GM21526 (cell line): ENCODE data around the gene MSRB1.
"Not testable (repeated sequence)": the region's sequence is repeated elsewhere in the genome, so short reads cannot be mapped to it uniquely, and the experiment has no call there.

Source experiments
- ATAC-seq: cut with Tn5 transposase; IDR thresholded peaks from one replicate; pipeline ENCODE4 v1.9.1; 2021; ENCODE audit warnings: moderate library complexity; ENCODE audit not compliant: unreplicated experiment, low FRiP score

MSRB1 gene

DNA sequence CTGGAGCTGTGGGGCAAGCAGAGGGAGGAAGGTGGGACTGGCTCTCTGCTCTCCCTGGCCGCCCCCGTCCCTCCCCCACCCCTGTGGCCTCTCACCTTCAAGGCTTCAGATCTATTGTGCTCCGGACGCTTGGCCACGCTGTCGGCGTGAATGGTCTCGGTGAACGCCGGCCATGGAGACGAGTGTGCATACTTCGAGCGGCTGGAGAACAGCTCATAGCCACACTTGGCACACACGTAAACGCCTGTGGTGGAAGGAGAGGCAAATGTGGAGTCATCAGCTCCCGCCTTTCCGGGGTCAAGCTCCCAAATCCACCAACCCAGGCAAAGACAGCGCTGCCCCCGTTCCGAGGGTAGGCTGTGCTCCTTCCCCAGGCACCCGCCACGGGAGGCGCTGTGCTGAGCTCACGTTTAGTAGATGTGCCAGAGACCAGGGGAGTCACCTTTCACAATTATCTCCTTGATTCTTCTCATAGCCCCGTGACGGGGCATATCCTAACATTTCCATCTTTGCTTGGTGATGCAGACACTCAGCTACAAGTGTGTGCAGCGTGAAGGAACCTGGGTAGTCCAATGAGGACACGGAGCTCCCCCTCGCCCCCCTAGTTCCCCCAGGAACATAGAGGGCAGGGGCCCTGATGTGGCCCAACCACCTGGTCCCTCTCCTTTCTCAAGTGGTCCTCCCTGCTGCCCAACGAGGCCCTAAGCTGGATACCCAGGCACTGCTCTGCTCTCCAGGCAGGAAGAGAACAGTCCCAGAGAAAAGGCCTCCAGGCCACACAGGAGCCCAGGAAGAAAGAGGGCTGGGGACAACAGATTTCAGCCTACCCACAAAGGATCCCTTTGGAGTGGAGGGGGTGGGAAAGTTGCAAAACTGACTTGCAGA lies 1.6 kb downstream of the MSRB1 start:
- no peak for ATAC-seq

DNA sequence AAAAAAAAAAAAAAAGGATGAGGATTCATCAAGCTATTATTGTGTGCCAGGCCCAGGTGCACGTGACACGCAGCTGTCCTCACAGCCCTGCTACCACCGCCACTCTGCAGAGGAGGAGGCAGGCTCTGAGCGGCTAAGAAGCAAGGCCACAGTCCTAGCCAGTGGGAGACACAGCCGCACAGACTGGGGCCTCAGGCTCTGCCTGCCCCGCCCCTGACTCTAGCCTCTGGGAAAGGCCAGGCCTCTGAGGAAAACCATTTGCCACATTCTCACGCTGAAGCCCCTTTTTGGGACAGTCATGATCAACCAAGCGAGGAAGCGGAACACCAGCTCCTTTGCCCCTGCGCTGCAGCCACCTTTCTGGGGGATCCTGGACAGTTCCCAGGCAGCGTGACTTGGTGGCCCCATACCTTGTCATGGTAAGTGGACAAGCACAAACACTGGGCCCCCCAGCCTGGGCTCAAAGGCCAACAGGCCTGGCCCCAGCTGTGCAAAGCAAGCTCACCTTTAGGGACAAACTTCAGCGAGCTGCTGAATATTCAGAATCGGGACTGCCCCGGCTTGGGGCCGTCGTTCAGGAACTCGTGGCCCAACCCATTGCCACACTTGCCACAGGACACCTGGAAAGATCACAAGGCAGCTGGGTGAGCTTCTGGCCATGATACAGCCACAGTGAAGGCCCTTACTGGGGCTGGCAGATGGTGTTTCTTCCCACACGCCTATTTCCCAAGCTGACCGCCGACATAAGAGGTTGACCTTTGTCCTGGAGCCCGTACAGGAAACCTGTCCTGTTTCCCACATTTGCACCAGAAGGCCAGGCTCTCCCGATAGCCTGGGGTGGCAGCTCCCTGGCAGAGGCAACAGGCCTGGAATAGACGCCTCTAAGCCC lies 2.5 kb downstream of the MSRB1 start:
- no peak for ATAC-seq

DNA sequence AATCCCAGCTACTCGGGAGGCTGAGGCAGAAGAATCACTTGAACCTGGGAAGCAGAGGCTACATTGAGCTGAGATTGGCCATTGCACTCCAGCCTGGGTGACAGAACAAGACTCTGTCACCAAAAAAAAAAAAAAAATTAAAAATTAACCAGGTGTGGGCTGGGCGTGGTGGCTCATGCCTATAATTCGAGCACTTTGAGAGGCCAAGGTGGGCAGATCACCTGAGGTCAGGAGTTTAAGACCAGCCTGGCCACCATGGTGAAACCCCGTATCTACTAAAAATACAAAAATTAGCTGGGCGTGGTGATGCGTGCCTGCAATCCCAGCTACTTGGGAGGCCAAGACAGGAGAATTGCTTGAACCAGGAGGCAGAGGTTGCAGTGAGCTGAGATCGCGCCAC lies 3.2 kb downstream of the MSRB1 start:
- not testable (repeated sequence) for ATAC-seq

DNA sequence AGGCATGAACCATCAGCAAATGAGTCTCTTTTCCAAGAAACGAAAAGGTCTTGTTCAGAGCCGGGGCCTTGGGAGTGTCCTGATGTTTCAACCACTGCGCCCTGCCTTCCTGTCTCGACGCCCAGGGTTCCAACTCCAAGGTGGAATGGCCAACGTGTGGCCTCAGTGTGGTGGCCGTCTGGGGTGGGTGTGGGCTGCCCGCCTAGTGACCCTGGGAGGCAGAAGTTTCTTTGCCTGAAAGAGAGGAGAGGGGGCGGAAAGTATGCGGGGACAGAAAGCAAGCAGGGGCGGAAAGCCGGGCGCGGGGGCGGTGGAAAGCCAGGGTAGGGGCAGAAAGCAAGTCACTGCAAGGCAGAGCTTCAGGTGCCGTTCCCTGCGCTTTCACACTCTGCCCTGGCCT lies 4.1 kb downstream of the MSRB1 start:
- no peak for ATAC-seq

DNA sequence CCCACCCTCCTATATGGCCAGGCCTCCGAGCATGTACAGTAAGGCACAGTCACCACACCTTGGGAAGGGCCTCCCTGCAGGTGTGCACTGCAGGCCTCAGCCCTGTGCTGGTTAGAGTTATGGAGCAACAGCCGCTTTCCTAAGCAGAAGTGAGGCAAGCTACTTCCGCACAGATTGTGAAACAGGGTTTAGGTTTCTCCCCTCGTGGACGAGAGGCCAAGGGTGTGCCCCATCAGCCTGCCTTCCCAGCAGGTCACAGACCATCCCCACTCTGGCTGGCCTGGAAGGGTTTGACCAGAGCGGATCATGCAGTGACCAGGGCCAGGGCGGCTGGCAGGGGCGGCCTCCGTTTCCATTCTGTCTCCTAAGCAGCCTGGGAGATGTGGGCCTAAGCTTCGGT lies 4.7 kb downstream of the MSRB1 start:
- no peak for ATAC-seq

DNA sequence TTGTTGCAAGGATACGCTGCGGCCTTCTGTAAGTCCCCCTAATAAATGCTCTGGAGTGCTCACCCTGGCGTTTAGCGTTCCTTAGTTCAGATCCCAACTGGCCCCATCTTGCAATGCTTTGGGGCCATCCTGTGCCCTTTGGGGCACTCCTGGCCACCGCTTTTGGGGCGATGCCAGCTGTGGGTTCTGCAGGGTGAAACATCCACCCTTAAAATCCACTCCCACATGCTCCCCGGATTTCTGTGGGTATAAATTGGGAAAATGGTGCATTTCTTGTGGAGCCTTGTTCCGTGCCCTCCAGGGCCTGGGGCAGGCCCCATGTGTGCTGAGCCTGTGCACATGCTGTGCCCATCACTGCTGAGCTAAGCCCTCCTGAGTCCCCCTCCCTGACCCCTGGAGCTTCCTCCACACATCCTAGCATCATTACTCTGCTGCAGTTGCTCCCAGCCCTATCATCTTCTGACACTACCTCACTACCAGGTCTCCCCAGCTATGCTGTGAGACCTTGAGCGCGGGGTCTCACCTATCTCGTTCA lies 6.0 kb downstream of the MSRB1 start:
- ATAC-seq: no peak

DNA sequence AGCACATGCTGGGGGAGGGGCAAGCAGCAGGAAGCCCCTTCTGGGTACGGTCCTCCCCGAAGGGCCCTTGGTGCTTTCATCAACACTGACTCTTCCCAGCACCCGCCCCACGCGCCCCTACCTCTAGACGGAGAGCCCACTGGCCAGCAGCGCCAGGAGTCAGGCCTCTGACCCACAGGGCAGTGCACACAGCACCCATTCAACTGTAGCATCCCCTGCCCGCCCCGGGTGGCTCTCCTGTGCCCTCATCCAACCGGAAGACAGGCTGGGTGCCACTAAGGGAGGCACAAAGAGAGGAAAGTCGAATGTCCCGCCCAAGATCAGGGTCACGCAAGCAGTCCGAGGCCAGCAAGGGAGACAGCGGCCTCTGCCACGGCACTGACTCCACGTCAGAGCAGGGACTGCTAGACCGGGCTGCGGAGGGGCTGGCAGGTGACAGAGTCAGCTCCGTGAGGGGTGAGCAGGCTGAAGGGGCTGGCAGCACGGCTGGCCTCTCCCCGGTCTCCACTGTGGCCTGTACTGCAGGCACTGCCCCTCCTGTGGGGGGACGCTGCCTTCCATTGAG lies 9.8 kb downstream of the MSRB1 start:
- ATAC-seq: no peak

DNA sequence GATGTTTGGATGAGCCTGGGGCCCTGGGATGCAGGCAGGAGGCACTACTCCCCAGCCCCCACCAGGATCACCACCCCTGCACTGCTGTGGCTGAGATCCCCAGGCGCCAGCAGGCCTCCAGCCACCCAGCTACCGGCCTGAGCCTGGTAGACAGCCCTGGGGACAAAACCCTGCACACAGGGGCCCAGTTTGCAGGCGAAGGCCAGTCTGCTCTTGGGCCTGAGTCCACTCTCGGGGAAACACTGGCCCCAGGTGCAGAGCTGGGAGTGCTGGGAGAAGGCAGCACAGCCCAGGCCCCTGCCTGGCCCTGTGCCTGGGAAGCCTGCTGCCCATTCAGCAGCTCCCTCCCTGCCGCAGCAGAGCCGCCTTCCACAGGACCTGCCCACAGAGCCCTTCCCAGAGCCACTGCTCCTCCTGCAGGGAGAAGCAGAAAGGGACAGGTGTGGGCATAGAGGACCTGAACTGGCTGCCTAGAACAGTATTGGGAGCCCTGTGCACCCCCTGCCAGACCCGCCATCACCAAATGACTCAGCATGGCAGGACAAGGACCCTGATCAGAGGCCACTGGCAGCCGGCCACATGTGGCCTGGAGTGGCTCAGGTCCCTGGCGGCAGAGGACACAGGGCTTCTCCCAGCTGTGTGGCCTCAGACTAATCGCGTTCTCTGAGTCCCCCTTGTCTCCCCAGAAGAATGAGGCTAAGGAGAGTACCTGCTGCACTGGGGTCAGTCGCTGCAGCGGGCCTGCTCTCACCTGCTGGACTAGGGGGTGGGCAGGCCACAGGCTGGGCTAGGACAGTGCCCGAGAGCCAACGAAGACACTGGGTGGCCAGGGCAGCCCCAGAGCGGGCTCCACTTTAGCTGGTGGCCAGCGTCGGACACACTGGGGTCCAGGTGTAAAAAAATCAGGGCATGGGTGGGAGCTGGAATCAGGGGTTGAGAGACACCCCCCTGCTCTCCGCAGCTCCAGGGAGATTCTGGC lies 10.7 kb downstream of the MSRB1 start:
- no peak for ATAC-seq

DNA sequence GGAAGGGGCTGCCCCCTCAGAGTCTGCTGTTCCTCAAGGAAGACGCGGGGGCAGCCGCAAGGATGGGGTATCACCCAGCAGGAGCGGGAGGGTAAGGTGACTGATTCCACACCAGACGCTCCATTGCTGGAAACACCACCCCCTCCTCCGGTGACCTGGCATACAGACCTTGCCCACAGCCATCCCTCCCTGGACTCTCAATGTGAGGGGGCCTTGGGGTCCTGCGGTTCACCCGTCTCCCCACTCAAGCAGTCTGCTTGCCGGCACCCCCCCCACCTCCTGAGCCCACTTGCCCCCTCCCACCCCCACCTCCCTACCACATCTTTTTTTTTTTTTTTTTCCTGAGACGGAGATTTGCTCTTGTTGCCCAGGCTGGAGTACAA lies 12.7 kb downstream of the MSRB1 start:
- no peak for ATAC-seq

DNA sequence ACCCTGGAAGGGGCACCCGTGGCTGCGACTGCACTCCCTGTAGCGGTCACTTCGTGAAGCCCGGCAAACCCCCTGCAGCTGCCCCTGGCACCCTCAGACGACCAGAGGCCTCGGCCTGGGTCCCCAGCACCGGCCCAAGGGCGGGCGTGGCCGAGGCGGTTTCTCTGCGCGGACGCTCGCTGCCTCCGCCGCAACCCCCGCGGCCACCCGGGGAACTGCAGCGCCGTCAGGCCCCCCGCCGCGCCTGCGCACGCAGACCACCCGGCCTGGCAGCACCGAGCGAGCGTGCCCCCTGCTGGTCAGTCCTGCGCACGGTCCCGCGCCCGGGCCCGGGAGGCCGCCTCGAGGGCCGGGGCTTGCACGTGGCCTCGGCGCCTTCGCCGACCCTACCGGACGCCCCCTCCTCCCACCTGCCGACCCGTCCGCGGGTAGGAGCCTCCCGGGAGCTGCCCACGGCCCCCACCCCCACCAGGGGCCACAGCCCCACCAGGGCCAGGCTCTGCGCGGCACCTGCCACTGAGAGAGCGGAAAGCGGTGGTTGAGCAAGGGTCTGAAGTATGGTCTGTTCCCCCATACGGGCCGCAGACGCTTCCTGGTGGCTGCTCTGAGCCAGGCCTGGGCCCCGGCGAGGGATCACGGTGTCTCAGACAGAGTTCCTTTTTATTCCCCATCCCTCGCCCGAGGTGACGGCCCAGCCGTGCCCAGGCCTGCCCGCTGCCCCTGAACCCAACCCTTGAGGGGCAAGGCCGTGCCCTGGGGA lies 13.2 kb downstream of the MSRB1 start:
- peak; percentile 78 for ATAC-seq

DNA sequence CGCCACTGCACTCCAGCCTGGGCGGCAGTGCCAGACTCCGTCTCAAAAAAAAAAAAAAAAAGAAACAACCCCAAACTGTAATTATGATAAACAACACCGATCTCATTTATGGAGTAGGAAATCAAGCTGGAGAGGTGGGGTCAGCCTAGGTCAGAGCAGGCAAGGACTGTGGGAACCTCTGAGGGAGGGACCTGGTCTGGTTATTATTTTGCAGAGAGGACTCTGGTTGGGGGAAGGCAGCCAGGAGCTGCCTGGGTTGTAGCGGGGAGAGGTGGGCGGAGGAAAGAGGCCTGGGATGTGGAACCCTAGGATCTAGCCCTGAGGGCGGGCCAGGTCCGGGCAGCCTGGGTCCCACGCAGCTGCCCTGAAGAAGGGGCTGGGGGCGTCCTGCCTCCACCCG lies 13.9 kb downstream of the MSRB1 start:
- no peak for ATAC-seq

DNA sequence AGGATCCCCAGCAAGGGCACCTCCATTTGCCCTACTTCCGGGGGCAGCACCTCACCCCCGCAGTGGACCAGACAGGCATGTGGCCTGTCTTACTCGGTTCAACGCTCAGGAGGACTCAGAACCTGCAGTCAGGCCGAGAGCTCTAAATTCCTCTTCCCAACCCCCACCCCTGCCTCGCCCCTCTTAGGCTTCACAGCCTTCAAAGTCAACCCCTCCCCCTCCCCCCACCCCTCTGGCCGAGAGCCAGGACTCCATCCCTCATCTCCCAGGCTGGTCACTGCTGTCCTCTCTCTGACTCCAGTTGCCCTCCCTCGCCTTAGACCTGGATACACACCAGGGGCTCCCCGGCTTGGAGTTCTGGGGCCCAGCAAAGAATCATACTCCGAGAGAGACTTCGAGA lies 16.7 kb downstream of the MSRB1 start:
- no peak for ATAC-seq

DNA sequence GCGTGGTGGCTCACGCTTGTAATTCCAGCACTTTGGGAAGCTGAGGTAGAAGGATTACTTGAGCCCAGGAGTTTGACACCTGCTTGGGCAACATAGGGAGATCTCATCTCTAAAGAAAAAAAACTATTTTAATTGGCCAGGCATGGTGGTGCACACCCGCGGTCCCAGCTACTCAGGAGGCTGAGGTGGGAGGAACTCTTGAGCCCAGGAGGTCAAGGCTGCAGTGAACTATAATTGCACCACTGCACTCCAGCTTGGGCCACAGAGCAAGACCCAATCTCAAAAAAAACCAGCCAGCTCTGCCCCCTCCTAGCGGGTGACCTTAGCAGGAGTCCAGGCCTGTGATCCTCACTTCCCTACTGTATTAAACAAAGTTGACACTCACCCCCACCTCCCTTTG lies 18.9 kb downstream of the MSRB1 start:
- no peak for ATAC-seq

DNA sequence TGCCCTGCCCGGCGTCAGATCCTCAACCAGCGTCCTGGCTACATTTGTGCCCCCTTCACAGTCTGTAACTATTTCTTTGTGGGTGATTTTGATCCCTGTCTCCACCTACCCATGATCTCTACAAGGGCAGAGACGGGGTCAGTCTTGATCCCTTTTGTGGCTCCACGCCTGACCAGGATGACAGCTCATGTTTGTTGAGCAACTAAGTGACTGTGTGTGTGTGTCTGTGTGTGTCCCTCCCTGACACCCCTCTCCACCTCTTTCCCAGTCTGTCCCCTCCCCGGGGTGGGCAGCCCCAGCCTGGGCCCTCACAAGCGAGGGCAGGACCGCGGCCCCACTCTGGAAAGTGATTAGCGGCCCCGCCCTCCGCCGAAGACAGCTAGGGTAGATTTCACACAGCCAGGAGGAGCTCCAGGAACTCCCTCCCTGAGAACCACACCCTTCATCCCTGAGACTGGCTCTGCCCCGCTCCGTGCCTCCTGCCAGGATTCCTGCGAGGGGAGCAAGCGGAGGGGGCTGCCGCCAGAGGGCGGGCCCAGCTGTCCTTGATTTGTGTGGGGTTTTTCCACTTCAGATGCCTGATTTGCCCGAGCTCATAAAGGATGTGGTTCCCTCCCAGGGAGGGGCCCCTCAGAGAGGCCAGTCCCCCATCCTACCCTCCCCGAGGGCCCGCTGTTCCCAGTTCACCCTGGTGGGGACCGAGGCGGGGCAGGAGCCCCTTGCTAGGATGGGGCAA lies 19.5 kb downstream of the MSRB1 start:
- no peak for ATAC-seq

DNA sequence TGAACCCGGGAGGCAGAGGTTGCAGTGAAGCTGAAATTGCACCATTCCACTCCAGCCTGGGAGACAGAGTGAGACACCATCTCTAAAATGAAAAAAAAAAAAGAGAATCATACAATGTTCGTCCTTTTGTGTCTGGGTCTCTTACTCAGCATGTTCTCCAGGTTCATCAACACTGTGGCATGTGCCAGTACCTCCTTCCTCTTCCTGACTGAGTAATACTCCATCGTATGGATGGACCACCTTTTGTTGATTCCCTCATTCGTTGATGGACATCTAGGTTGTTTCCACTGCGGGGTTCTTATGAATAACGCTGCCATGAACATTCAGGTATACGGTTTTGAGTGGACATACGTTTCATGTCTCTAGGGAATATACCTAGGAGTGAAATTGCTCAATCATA lies 20.6 kb downstream of the MSRB1 start:
- no peak for ATAC-seq

DNA sequence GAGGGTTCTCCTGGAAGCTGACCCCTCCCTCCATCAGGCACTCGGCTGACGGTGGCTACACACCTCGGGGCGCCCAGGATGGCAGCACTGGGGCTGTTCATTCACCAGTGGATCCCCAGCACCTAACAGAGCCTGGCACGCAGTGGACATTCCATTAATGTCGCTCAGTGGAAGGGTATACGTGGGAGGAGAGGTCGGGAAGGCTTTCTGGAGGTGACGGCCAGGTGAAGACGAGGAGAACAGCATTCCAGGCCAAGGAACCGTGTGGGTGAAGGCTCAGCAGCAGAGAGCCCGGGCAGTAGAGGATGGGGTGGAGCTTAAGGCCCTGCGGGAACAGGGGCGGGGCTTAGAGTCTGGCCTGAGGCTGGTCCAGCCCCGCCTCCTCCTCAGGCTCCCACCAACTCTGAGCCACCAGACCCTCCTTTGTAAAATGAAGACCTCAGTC lies 22.2 kb downstream of the MSRB1 start:
- no peak for ATAC-seq

DNA sequence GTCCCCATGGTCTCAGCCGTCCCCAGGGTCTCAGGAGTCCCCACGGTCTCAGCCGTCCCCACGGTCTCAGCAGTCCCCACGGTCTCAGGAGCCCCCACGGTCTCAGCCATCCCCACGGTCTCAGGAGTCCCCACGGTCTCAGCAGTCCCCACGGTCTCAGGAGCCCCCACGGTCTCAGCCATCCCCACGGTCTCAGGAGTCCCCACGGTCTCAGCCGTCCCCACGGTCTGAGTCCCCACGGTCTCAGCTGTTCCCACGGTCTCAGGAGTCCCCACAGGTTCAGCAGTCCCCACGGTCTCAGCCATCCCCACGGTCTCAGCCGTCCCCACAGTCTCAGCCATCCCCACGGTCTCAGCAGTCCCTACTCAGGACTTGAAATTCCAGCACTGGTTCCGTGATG lies 22.9 kb downstream of the MSRB1 start:
- ATAC-seq: not testable (repeated sequence)

DNA sequence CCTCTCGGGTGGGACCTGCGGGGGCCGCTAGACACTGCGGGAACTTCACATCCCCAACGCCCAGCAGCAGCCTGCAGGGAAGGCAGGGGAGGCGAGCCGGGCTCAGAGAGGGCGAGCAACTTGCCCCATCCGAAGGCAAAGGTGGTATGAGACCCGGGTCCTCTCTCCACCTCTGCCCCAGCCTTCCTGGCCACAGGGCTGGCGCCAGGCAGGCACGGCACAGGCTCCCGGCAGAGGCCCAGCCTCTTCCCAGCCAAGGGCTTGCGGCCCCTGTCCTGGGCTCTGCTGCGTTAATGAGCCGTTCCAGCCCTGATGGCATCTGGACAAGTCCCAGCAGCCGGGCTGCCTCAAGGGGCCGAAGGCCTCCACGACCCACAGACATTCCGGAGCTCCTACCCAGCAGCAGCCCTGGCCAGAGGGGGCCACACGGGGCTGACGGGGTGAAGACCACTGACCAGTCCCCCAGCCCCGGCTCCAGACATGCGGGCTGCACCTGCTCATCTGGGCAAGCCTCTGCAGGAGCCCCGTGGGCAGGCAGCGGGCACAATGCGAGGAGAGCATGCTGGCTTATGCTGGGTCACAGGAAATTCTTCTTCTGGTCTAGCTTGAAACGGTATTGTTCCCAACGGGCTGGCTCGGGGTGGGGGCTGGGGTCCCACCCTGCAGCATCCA lies 23.5 kb downstream of the MSRB1 start:
- ATAC-seq: no peak
